ENCODE data around the gene ZFP14. TPM values are rescaled to one million over a fixed set of nuclear protein-coding genes. Genes with fewer than 3 reads are reported as not detected.

ZFP14 gene
- total RNA-seq, 2 experiments from 2014 or later: 5.0 to 5.7 TPM

Other genes with a start within 250 kb of the ZFP14 start
- 100 to 1,000 TPM; 141 to 146 TPM for gene CAPNS1, start 239.1 kb downstream of the ZFP14 start, total RNA-seq
- not detected for gene COX7A1, start 226.8 kb downstream of the ZFP14 start, total RNA-seq
- gene ZNF565, start 164.5 kb downstream of the ZFP14 start, total RNA-seq: 10 to 100 TPM in 1 of 2 experiments, 1 to 10 TPM in 1; 9.4 to 10.8 TPM
- 10 to 100 TPM; 16.8 to 18.9 TPM for gene ZNF146, start 164.1 kb downstream of the ZFP14 start, total RNA-seq
- gene ZFP82, start 39.4 kb upstream of the ZFP14 start, total RNA-seq: 1 to 10 TPM; 5.3 to 5.6 TPM
- 1 to 10 TPM; 5.8 to 7.0 TPM for gene ZNF566, start 110.4 kb upstream of the ZFP14 start, total RNA-seq
- 1 to 10 TPM; 2.8 to 4.6 TPM for gene ZNF260, start 149.1 kb upstream of the ZFP14 start, total RNA-seq
- 10 to 100 TPM; 44.0 to 46.4 TPM for gene ZNF529, start 194.1 kb upstream of the ZFP14 start, total RNA-seq
- gene ZNF382, start 226.1 kb upstream of the ZFP14 start, total RNA-seq: 1 to 10 TPM; 4.6 to 4.7 TPM